Effector CD8-positive, alpha-beta T cell (primary cell): ENCODE measurements around the gene IL1RAP.

Source experiments
- DNase-seq: peaks from one replicate; lab custom pipeline; 2025; lab: John Stamatoyannopoulos, UW

Gene IL1RAP

GRCh38 chr3:190614226-190615059 is 100.6 kb downstream of the IL1RAP start:
- no peak for DNase-seq

GRCh38 chr3:190615060-190615384 is 101.1 kb downstream of the IL1RAP start:
- DNase-seq: no peak

- no peak for DNase-seq
These were observed 101.7 kb downstream of the IL1RAP start for GRCh38 chr3:190615607-190616006.

GRCh38 chr3:190616637-190617036 is 102.8 kb downstream of the IL1RAP start:
- DNase-seq: no peak

- no peak for DNase-seq
These were observed 103.3 kb downstream of the IL1RAP start for GRCh38 chr3:190617185-190617584.

- DNase-seq: no peak
These were observed 104.6 kb downstream of the IL1RAP start for GRCh38 chr3:190618330-190619030.

- DNase-seq: no peak
These were observed 105.5 kb downstream of the IL1RAP start for GRCh38 chr3:190619353-190619752.

GRCh38 chr3:190619761-190620160 is 105.9 kb downstream of the IL1RAP start:
- DNase-seq: no peak

GRCh38 chr3:190620886-190621608 is 107.2 kb downstream of the IL1RAP start:
- DNase-seq: no peak

- no peak for DNase-seq
These were observed 108.0 kb downstream of the IL1RAP start for GRCh38 chr3:190621927-190622326.

GRCh38 chr3:190624282-190624681 is 110.4 kb downstream of the IL1RAP start:
- no peak for DNase-seq

- no peak for DNase-seq
These were observed 113.2 kb downstream of the IL1RAP start for GRCh38 chr3:190626951-190627620.

GRCh38 chr3:190629088-190629487 is 115.2 kb downstream of the IL1RAP start:
- no peak for DNase-seq

GRCh38 chr3:190631295-190631694 is 117.4 kb downstream of the IL1RAP start:
- no peak for DNase-seq

GRCh38 chr3:190641564-190641963 is 127.7 kb downstream of the IL1RAP start:
- no peak for DNase-seq

GRCh38 chr3:190642016-190642415 is 128.1 kb downstream of the IL1RAP start:
- DNase-seq: no peak

GRCh38 chr3:190644035-190644434 is 130.2 kb downstream of the IL1RAP start:
- no peak for DNase-seq

- DNase-seq: no peak
These were observed 130.9 kb downstream of the IL1RAP start for GRCh38 chr3:190644766-190645165.

- DNase-seq: no peak
These were observed 132.1 kb downstream of the IL1RAP start for GRCh38 chr3:190645932-190646460.

GRCh38 chr3:190646996-190647395 is 133.1 kb downstream of the IL1RAP start:
- DNase-seq: no peak

GRCh38 chr3:190655933-190656332 is 142.0 kb downstream of the IL1RAP start:
- DNase-seq: no peak

- no peak for DNase-seq
These were observed 144.2 kb downstream of the IL1RAP start for GRCh38 chr3:190658106-190658505.
